IMR-90 (cell line): ENCODE results near the gene KCNE5. TPM values are rescaled to one million over a fixed set of nuclear protein-coding genes. Genes with fewer than 3 reads are reported as not detected.

Experiments
- ATAC-seq: fragments of 200-7000 bp; cut with Tn5 transposase; 2 replicates; pipeline ENCODE4 v1.9.1; 2020; ENCODE audit warnings: low read depth, mild to moderate bottlenecking, moderate library complexity
- BruUV-seq: library from RNA; stranded (reverse); fragments of 400-500 nt; replicated peaks from 2 replicates; lab custom pipeline; 2021; lab: Mats Ljungman, UMichigan
- CTCF ChIA-PET: fragments of 300-600 bp; formaldehyde crosslinking; extraction: SDS; loops from one replicate; lab custom pipeline; 2021; ENCODE audit warnings: antibody characterized with exemption; lab: Yijun Ruan, JAX
- POLR2A ChIA-PET: fragments of 300-600 bp; sonication (Branson Sonifier 250); formaldehyde crosslinking; loops from one replicate; lab custom pipeline; 2022; ENCODE audit warnings: antibody characterized with exemption; ENCODE audit not compliant: unreplicated experiment; lab: Charles Lee
- DNase-seq: peaks from one replicate; pipeline ENCODE4 v3.0.0; 2013
- H2AFZ ChIP-seq: replicated peaks from 2 replicates; pipeline ENCODE3; 2013; ENCODE audit warnings: low read length, mild to moderate bottlenecking; ENCODE audit not compliant: poor library complexity
- H2AK5ac ChIP-seq: 2 replicates; pipeline ENCODE4 v1.6.1; 2013; ENCODE audit warnings: low read depth, low read length, inconsistent platforms
- H2AK9ac ChIP-seq: replicated peaks from 2 replicates; pipeline ENCODE3; 2013; ENCODE audit warnings: mild to moderate bottlenecking, low read depth, low read length, moderate library complexity; ENCODE audit not compliant: poor library complexity
- H2BK120ac ChIP-seq: 2 replicates; pipeline ENCODE4 v1.6.1; 2013; ENCODE audit warnings: low read depth, low read length, inconsistent platforms
- H2BK15ac ChIP-seq: 3 replicates; pipeline ENCODE4 v1.6.1; 2013; ENCODE audit warnings: low read depth, low read length, inconsistent platforms
- H2BK20ac ChIP-seq: 2 replicates; pipeline ENCODE4 v1.6.1; 2013; ENCODE audit warnings: low read depth, mild to moderate bottlenecking, inconsistent platforms, low read length, moderate library complexity
- H2BK5ac ChIP-seq: 2 replicates; pipeline ENCODE4 v1.6.1; 2013; ENCODE audit warnings: mild to moderate bottlenecking, low read depth, low read length, inconsistent platforms; ENCODE audit not compliant: poor library complexity, severe bottlenecking
- H3K14ac ChIP-seq: replicated peaks from 2 replicates; pipeline ENCODE4 v1.6.1; 2013; ENCODE audit warnings: low read depth, low read length, inconsistent platforms
- H3K18ac ChIP-seq: 2 replicates; pipeline ENCODE4 v1.6.1; 2013; ENCODE audit warnings: low read depth, low read length, control low read depth
- H3K23ac ChIP-seq: 2 replicates; pipeline ENCODE4 v1.6.1; 2013; ENCODE audit warnings: low read depth, low read length, inconsistent platforms
- H3K27ac ChIP-seq: 2 replicates; pipeline ENCODE4 v1.5.1; 2013; ENCODE audit warnings: mild to moderate bottlenecking, control low read depth, low read length; ENCODE audit not compliant: insufficient read depth
- H3K27me3 ChIP-seq: 2 replicates; pipeline ENCODE4 v1.6.1; 2013; ENCODE audit warnings: low read length; ENCODE audit not compliant: control insufficient read depth, insufficient read depth
- H3K36me3 ChIP-seq: 2 replicates; pipeline ENCODE4 v1.6.1; 2013; ENCODE audit warnings: low read length, mixed read lengths; ENCODE audit not compliant: control insufficient read depth, insufficient read depth
- H3K4ac ChIP-seq: 2 replicates; pipeline ENCODE4 v1.6.1; 2013; ENCODE audit warnings: low read depth, low read length, inconsistent platforms
- H3K4me1 ChIP-seq: 2 replicates; pipeline ENCODE4 v1.6.1; 2013; ENCODE audit warnings: low read length, mixed read lengths; ENCODE audit not compliant: control insufficient read depth, insufficient read depth
- H3K4me2 ChIP-seq: 2 replicates; pipeline ENCODE4 v1.6.1; 2013; ENCODE audit warnings: low read depth, mild to moderate bottlenecking, control low read depth, low read length, moderate library complexity
- H3K4me3 ChIP-seq: 2 replicates; pipeline ENCODE4 v1.5.1; 2013; ENCODE audit warnings: low read depth, mild to moderate bottlenecking, control low read depth, low read length, moderate library complexity; ENCODE audit not compliant: insufficient read depth
- H3K56ac ChIP-seq: 2 replicates; pipeline ENCODE4 v1.6.1; 2013; ENCODE audit warnings: low read length, inconsistent platforms; ENCODE audit not compliant: insufficient read depth; ENCODE audit errors: extremely low read depth
- H3K79me1 ChIP-seq, 2 experiments: 2 replicates each; pipeline ENCODE4 v1.6.1; 2013; ENCODE audit warnings: low read length in 2 of 2, inconsistent platforms in 1 of 2, low read depth in 1 of 2
- H3K9ac ChIP-seq: 2 replicates; pipeline ENCODE4 v1.6.1; 2013; ENCODE audit warnings: low read depth, low read length, control low read depth
- H3K9me1 ChIP-seq: 2 replicates; pipeline ENCODE4 v1.6.1; 2013; ENCODE audit warnings: low read length, inconsistent platforms; ENCODE audit not compliant: insufficient read depth
- H3K9me3 ChIP-seq: 2 replicates; pipeline ENCODE4 v1.6.1; 2013; ENCODE audit warnings: low read length; ENCODE audit not compliant: control insufficient read depth, insufficient read depth
- H4K20me1 ChIP-seq: 2 replicates; pipeline ENCODE4 v1.6.1; 2013; ENCODE audit warnings: low read length, inconsistent platforms; ENCODE audit not compliant: insufficient read depth
- H4K5ac ChIP-seq: 2 replicates; pipeline ENCODE4 v1.6.1; 2013; ENCODE audit warnings: mild to moderate bottlenecking, low read depth, low read length, control low read depth
- H4K8ac ChIP-seq, 2 experiments: 2 replicates each; pipeline ENCODE4 v1.6.1; 2013; ENCODE audit warnings: low read depth in 2 of 2, low read length in 2 of 2, control low read depth in 1 of 2, inconsistent platforms in 1 of 2
- H4K91ac ChIP-seq: 2 replicates; pipeline ENCODE4 v1.6.1; 2013; ENCODE audit warnings: low read depth, low read length, inconsistent platforms; ENCODE audit not compliant: insufficient read depth
- BHLHE40 ChIP-seq: fragments of 150-350 bp; IDR thresholded peaks from 2 replicates; pipeline ENCODE4 v1.6.1; 2016; ENCODE audit warnings: mild to moderate bottlenecking, low read depth, low read length
- CEBPB ChIP-seq: IDR thresholded peaks from 2 replicates; pipeline ENCODE4 v1.6.1; 2012; ENCODE audit warnings: low read depth, low read length, improper control_type of control experiment
- CHD1 ChIP-seq: IDR thresholded peaks from 2 replicates; pipeline ENCODE4 v1.6.1; 2012; ENCODE audit warnings: low read depth, low read length, improper control_type of control experiment
- FOS ChIP-seq: fragments of 150-350 bp; IDR thresholded peaks from 2 replicates; pipeline ENCODE4 v1.6.1; 2016; ENCODE audit warnings: low read depth, low read length
- MAFK ChIP-seq: IDR thresholded peaks from 2 replicates; pipeline ENCODE4 v1.6.1; 2012; ENCODE audit warnings: low read depth, low read length, improper control_type of control experiment
- MAZ ChIP-seq: IDR thresholded peaks from 2 replicates; pipeline ENCODE4 v1.6.1; 2012; ENCODE audit warnings: low read depth, mild to moderate bottlenecking, low read length, improper control_type of control experiment, moderate library complexity, borderline replicate concordance
- MXI1 ChIP-seq: IDR thresholded peaks from 2 replicates; pipeline ENCODE4 v1.6.1; 2012; ENCODE audit warnings: low read depth, mild to moderate bottlenecking, low read length, moderate library complexity, borderline replicate concordance
- NFE2L2 ChIP-seq: fragments of 150-350 bp; IDR thresholded peaks from 2 replicates; pipeline ENCODE4 v1.6.1; 2016; ENCODE audit warnings: low read depth, mild to moderate bottlenecking, low read length
- POLR2A ChIP-seq: IDR thresholded peaks from 2 replicates; pipeline ENCODE4 v1.6.1; 2012; ENCODE audit warnings: mild to moderate bottlenecking, low read depth, low read length
- RAD21 ChIP-seq: IDR thresholded peaks from 2 replicates; pipeline ENCODE4 v1.6.1; 2012; ENCODE audit warnings: low read length, improper control_type of control experiment
- RCOR1 ChIP-seq: IDR thresholded peaks from 2 replicates; pipeline ENCODE4 v1.6.1; 2012; ENCODE audit warnings: mild to moderate bottlenecking, low read length, improper control_type of control experiment; ENCODE audit not compliant: insufficient replicate concordance
- RFX5 ChIP-seq: IDR thresholded peaks from 2 replicates; pipeline ENCODE4 v1.8.0; 2012; ENCODE audit warnings: low read depth, mild to moderate bottlenecking, low read length, moderate library complexity
- SMC3 ChIP-seq: fragments of 150-350 bp; IDR thresholded peaks from 2 replicates; pipeline ENCODE4 v1.6.1; 2016; ENCODE audit warnings: low read depth, mild to moderate bottlenecking, antibody characterized with exemption, low read length, moderate library complexity
- WGBS, 2 experiments: methylation state at CpG; one replicate each; pipeline versions ENCODE4 v1.1.5 to v1.1.7; 2013; ENCODE audit warnings: missing lambda C conversion rate in 2 of 2; ENCODE audit not compliant: insufficient read length in 1 of 2; ENCODE audit errors: extremely low coverage in 2 of 2; 5-methylcytosine and 5-hydroxymethylcytosine counted together
- dilution Hi-C: fragments of 300-500 bp; cut with HindIII; formaldehyde crosslinking; loops from one replicate; pipeline ENCODE4 v1.14.3; 2018; ENCODE audit warnings: low sequenced_read_pairs; ENCODE audit not compliant: unreplicated experiment
- in situ Hi-C: fragments of 300-500 bp; cut with MboI; formaldehyde crosslinking; loops from 3 replicates; pipeline ENCODE4 v1.14.3; 2019; ENCODE audit warnings: low sequenced_read_pairs, inconsistent platforms, mixed read lengths
- intact Hi-C: fragments of 100-400 bp; cut with micrococcal nuclease; formaldehyde crosslinking; loops from 2 replicates; pipeline ENCODE4 v1.10.0; 2022
- polyA plus RNA-seq, 3 experiments: library from polyadenylated mRNA; depleted of rRNA; stranded (reverse); fragments of >200 nt; gene quantifications; 2 replicates each; pipeline ENCODE4 v1.2.3, GENCODE V29; 2012; ENCODE audit warnings: low replicate concordance in 1 of 3
- total RNA-seq: library from RNA; depleted of rRNA; stranded (reverse); fragments of >200 nt; gene quantifications from 2 replicates; pipeline ENCODE4 v1.2.3, GENCODE V29; 2012
- TF ChIP-seq, protein P1 (sequence below): fragments of 150-350 bp; IDR thresholded peaks from 2 replicates; pipeline ENCODE4 v1.6.1; 2016; ENCODE audit warnings: low read depth, mild to moderate bottlenecking, low read length, moderate library complexity, borderline replicate concordance
- TF ChIP-seq, protein P2 (sequence below): fragments of 150-350 bp; IDR thresholded peaks from 2 replicates; pipeline ENCODE4 v1.6.1; 2017; ENCODE audit warnings: mild to moderate bottlenecking, antibody characterized with exemption, low read length, low read depth
- TF ChIP-seq, protein P3 (sequence below): conservative IDR thresholded peaks from 2 replicates; pipeline ENCODE4 v1.5.1; 2012; ENCODE audit warnings: mild to moderate bottlenecking, low read depth, low read length, improper control_type of control experiment

Gene KCNE5
- total and polyA plus RNA-seq, 2 of the 4 experiments (the other 2 are of a cell fraction) = 0.15 to 0.18 TPM

DNA sequence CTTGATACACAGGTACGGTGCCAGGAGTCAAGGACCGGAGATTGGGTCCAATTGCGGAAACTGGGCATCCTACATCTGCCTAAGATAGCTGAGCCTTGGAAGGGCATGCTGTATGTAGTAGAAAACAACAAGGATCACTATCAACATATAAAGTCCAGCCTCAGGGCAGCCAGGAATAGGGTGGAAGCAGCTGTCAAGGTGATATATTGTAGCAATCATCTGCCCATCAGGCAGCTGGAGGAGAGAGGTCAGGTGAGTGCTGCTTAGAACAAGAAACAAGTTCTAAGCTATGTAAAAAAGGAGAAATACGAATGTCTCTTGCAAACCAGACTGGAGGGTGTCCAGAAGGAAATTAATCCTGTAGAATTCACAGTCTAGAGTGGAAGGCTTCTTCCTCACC lies 34.8 kb downstream of the KCNE5 start:
- WGBS, 2 experiments = no CpG with 5 or more reads among the region's 4 CpGs
- H3K9me1 ChIP-seq = no peaks in the 10 kb centered on the region
- H4K20me1 ChIP-seq = no peaks in the 10 kb centered on the region
- H2BK15ac ChIP-seq = no peak overlapping the region
- BruUV-seq = no TSS peak
- no peak overlapping the region for H3K14ac ChIP-seq
- no peak overlapping the region for H3K4me3 ChIP-seq
- no peak overlapping the region for H2AK9ac ChIP-seq
- TF ChIP-seq BHLHE40 (no peak), MXI1 (no peak), RAD21 (no peak), CHD1 (no peak), RFX5 (no peak), FOS (no peak), NFE2L2 (no peak), POLR2A (no peak), MAFK (no peak), SMC3 (no peak), CEBPB (no peak), MAZ (no peak), RCOR1 (no peak)
- TF ChIP-seq, protein P1, sequence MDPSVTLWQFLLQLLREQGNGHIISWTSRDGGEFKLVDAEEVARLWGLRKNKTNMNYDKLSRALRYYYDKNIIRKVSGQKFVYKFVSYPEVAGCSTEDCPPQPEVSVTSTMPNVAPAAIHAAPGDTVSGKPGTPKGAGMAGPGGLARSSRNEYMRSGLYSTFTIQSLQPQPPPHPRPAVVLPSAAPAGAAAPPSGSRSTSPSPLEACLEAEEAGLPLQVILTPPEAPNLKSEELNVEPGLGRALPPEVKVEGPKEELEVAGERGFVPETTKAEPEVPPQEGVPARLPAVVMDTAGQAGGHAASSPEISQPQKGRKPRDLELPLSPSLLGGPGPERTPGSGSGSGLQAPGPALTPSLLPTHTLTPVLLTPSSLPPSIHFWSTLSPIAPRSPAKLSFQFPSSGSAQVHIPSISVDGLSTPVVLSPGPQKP = no peak
- TF ChIP-seq, protein P2, sequence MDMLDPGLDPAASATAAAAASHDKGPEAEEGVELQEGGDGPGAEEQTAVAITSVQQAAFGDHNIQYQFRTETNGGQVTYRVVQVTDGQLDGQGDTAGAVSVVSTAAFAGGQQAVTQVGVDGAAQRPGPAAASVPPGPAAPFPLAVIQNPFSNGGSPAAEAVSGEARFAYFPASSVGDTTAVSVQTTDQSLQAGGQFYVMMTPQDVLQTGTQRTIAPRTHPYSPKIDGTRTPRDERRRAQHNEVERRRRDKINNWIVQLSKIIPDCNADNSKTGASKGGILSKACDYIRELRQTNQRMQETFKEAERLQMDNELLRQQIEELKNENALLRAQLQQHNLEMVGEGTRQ = no peak
- TF ChIP-seq, protein P3, sequence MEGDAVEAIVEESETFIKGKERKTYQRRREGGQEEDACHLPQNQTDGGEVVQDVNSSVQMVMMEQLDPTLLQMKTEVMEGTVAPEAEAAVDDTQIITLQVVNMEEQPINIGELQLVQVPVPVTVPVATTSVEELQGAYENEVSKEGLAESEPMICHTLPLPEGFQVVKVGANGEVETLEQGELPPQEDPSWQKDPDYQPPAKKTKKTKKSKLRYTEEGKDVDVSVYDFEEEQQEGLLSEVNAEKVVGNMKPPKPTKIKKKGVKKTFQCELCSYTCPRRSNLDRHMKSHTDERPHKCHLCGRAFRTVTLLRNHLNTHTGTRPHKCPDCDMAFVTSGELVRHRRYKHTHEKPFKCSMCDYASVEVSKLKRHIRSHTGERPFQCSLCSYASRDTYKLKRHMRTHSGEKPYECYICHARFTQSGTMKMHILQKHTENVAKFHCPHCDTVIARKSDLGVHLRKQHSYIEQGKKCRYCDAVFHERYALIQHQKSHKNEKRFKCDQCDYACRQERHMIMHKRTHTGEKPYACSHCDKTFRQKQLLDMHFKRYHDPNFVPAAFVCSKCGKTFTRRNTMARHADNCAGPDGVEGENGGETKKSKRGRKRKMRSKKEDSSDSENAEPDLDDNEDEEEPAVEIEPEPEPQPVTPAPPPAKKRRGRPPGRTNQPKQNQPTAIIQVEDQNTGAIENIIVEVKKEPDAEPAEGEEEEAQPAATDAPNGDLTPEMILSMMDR = no peak
- H3K4ac ChIP-seq = no peak overlapping the region
- H2AFZ ChIP-seq = no peak overlapping the region
- H3K23ac ChIP-seq = no peak overlapping the region
- no peak overlapping the region for H4K5ac ChIP-seq
- no peak overlapping the region for H3K9ac ChIP-seq
- no peaks in the 10 kb centered on the region for H3K9me3 ChIP-seq
- ATAC-seq = no peak
- H3K56ac ChIP-seq = no peak overlapping the region
- H2AK5ac ChIP-seq = no peak overlapping the region
- H3K18ac ChIP-seq = no peak overlapping the region
- in situ Hi-C loops (no loop called here), dilution Hi-C loops (no loop called here), intact Hi-C loops (no loop called here)
- peaks cover 14% of the 10 kb centered on the region for H3K27me3 ChIP-seq
- H3K79me1 ChIP-seq = no peaks in the 10 kb centered on the region
- H2BK120ac ChIP-seq = no peak overlapping the region
- no peak overlapping the region for H3K27ac ChIP-seq
- no peaks in the 10 kb centered on the region for H3K4me1 ChIP-seq
- no peak overlapping the region for H2BK5ac ChIP-seq
- ChIA-PET CTCF (no interaction called here), POLR2A (no interaction called here)
- no peak overlapping the region for H3K4me2 ChIP-seq
- no peaks in the 10 kb centered on the region for H3K36me3 ChIP-seq
- no peak for DNase-seq
- H2BK20ac ChIP-seq = no peak overlapping the region
- no peak overlapping the region for H4K8ac ChIP-seq
- no peak overlapping the region for H4K91ac ChIP-seq
